Sigmoid colon (tissue), 4 donors: Measurements from ENCODE around the gene CHID1.

ENCODE experiments used
- CTCF ChIP-seq, 4 experiments: fragments of 450-650 bp in 3 of 4; fragments of 200-600 bp in 1 of 4; IDR thresholded peaks; one replicate each; pipeline ENCODE4 v1.5.1; 2016 to 2019; ENCODE audit warnings: antibody characterized with exemption in 4 of 4, mild to moderate bottlenecking in 3 of 4, moderate library complexity in 2 of 4
- EP300 ChIP-seq, 4 donors: sonication (generic); formaldehyde crosslinking; IDR thresholded peaks; one replicate each; pipeline ENCODE4 v1.6.1; 2017; ENCODE audit warnings: antibody characterized with exemption in 4 of 4
- POLR2A ChIP-seq, 2 donors: fragments of 450-650 bp; IDR thresholded peaks; one replicate each; pipeline ENCODE4 v1.6.1; 2016; ENCODE audit warnings: antibody characterized with exemption in 2 of 2, mild to moderate bottlenecking in 2 of 2, moderate library complexity in 2 of 2

- TF ChIP-seq CTCF (IDR thresholded peaks at IDR 0.05): no peak
- no peak for TF ChIP-seq POLR2A (IDR thresholded peaks at IDR 0.05)
- TF ChIP-seq EP300 (IDR thresholded peaks at IDR 0.05): no peak
These were observed 44.8 kb upstream of the CHID1 start for GRCh38 chr11:955154-956063.
